Activated CD8-positive, alpha-beta T cell treated with anti-CD3 and anti-CD28 coated beads, Interleukin-2, amount 10 ng/mL, durations not matched to agents 7 days and 5 days (primary cell): ENCODE results near the gene CCDC88C. TPM values are rescaled to one million over a fixed set of nuclear protein-coding genes. Genes with fewer than 3 reads are reported as not detected.
A peak's percentile ranks its signal among the peaks of the same experiment; 100 is the strongest.

Source experiments
- ATAC-seq: fragments of 150-1000 bp; cut with Tn5 transposase; one replicate; pipeline ENCODE4 v1.10.0; 2021; ENCODE audit warnings: moderate library complexity
- CTCF ChIA-PET: fragments of 350-600 bp; sonication (Branson Sonifier 250); formaldehyde crosslinking; loops from one replicate; lab custom pipeline; 2021; ENCODE audit warnings: antibody characterized with exemption; lab: Charles Lee
- POLR2A ChIA-PET: fragments of 350-600 bp; sonication (Branson Sonifier 250); formaldehyde crosslinking; loops from one replicate; lab custom pipeline; 2021; ENCODE audit warnings: antibody characterized with exemption; lab: Charles Lee
- DNase-seq: peaks from one replicate; pipeline ENCODE4 v3.0.0-alpha.2; 2020
- H3K27ac Mint-ChIP-seq: one replicate; pipeline ENCODE4 v1.8.0; 2021; ENCODE audit warnings: mild to moderate bottlenecking, mixed read lengths
- H3K27me3 Mint-ChIP-seq: one replicate; pipeline ENCODE4 v1.8.0; 2021; ENCODE audit warnings: low read depth, mixed read lengths
- H3K36me3 Mint-ChIP-seq: one replicate; pipeline ENCODE4 v1.8.0; 2021; ENCODE audit warnings: low read depth, mixed read lengths
- H3K4me1 Mint-ChIP-seq: one replicate; pipeline ENCODE4 v1.8.0; 2021; ENCODE audit warnings: low read depth, mixed read lengths
- H3K4me3 Mint-ChIP-seq: one replicate; pipeline ENCODE4 v1.8.0; 2021; ENCODE audit warnings: mild to moderate bottlenecking, mixed read lengths
- H3K9me3 Mint-ChIP-seq: one replicate; pipeline ENCODE4 v1.8.0; 2022; ENCODE audit warnings: mixed read lengths; ENCODE audit not compliant: insufficient read depth
- total RNA-seq, 2 experiments: library from RNA; stranded (reverse); gene quantifications; one replicate each; pipeline ENCODE4 v1.2.3, GENCODE V29; 2021

The CCDC88C gene
- total RNA-seq, 2 experiments from 2014 or later: 147 to 153 TPM

- peaks cover 64% of the 10 kb centered on the region for H3K36me3 Mint-ChIP-seq
- POLR2A ChIA-PET: interaction anchor here (0.8 to 2.3 kb wide), 6 partner anchors 10 to 37 kb away, joined by 3 to 8 read pairs (median 3); partner anchors contain the start of gene CCDC88C
- peak overlapping the region; percentile 78 for H3K27ac Mint-ChIP-seq
- ATAC-seq (no peak), DNase-seq (no peak)
- CTCF ChIA-PET: interaction anchor here (0.8 to 2.5 kb wide), 11 partner anchors 10 to 65 kb away, joined by 3 to 10 read pairs (median 6); no protein-coding TSS in a partner anchor
- peak overlapping the region; percentile 35 for H3K4me3 Mint-ChIP-seq
- no peaks in the 10 kb centered on the region for H3K9me3 Mint-ChIP-seq
- H3K27me3 Mint-ChIP-seq: no peaks in the 10 kb centered on the region
- peaks cover 84% of the 10 kb centered on the region for H3K4me1 Mint-ChIP-seq
These were observed 29.7 kb downstream of the CCDC88C start for GRCh38 chr14:91387951-91388381.

GRCh38 chr14:91387169-91387835 is 30.3 kb downstream of the CCDC88C start:
- H3K27me3 Mint-ChIP-seq: no peaks in the 10 kb centered on the region
- ChIA-PET POLR2A (interaction anchor here (1.1 to 2.3 kb wide), 4 partner anchors 11 to 37 kb away, joined by 3 to 8 read pairs (median 4); no protein-coding TSS in a partner anchor), CTCF (interaction anchor here (1.5 to 2.5 kb wide), 5 partner anchors 12 to 37 kb away, joined by 5 to 10 read pairs (median 9); no protein-coding TSS in a partner anchor)
- peaks cover 84% of the 10 kb centered on the region for H3K4me1 Mint-ChIP-seq
- no peaks in the 10 kb centered on the region for H3K9me3 Mint-ChIP-seq
- H3K4me3 Mint-ChIP-seq: no peak overlapping the region
- peak overlapping the region; percentile 25 for H3K27ac Mint-ChIP-seq
- peaks cover 71% of the 10 kb centered on the region for H3K36me3 Mint-ChIP-seq
- no peak for DNase-seq
- peak; percentile 35 for ATAC-seq

GRCh38 chr14:91385697-91386096 is 31.9 kb downstream of the CCDC88C start:
- no peak for ATAC-seq
- no peak overlapping the region for H3K4me3 Mint-ChIP-seq
- CTCF ChIA-PET: interaction anchor here (1.1 to 1.5 kb wide), 3 partner anchors 11 to 30 kb away, joined by 3 to 5 read pairs (median 5); no protein-coding TSS in a partner anchor
- H3K27me3 Mint-ChIP-seq: no peaks in the 10 kb centered on the region
- no peaks in the 10 kb centered on the region for H3K9me3 Mint-ChIP-seq
- POLR2A ChIA-PET: no interaction called here
- H3K27ac Mint-ChIP-seq: no peak overlapping the region
- no peak for DNase-seq
- H3K36me3 Mint-ChIP-seq: peaks cover 70% of the 10 kb centered on the region
- H3K4me1 Mint-ChIP-seq: peaks cover 84% of the 10 kb centered on the region

- ChIA-PET CTCF (interaction anchor here (1.1 to 1.5 kb wide), 2 partner anchors 11 to 13 kb away, joined by 3 to 5 read pairs; no protein-coding TSS in a partner anchor), POLR2A (no interaction called here)
- peaks cover 68% of the 10 kb centered on the region for H3K36me3 Mint-ChIP-seq
- no peak overlapping the region for H3K4me3 Mint-ChIP-seq
- no peaks in the 10 kb centered on the region for H3K9me3 Mint-ChIP-seq
- H3K27me3 Mint-ChIP-seq: no peaks in the 10 kb centered on the region
- DNase-seq (no peak), ATAC-seq (no peak)
- peaks cover 84% of the 10 kb centered on the region for H3K4me1 Mint-ChIP-seq
- H3K27ac Mint-ChIP-seq: no peak overlapping the region
These were observed 32.4 kb downstream of the CCDC88C start for GRCh38 chr14:91385224-91385623.

- Mint-ChIP-seq H3K4me1 (peaks cover 89% of the 10 kb centered on the region), H3K27ac (no peak overlapping the region), H3K4me3 (no peak overlapping the region), H3K27me3 (no peaks in the 10 kb centered on the region), H3K36me3 (peaks cover 73% of the 10 kb centered on the region), H3K9me3 (no peaks in the 10 kb centered on the region)
- ATAC-seq: no peak
- CTCF ChIA-PET: no interaction called here
- DNase-seq: no peak
- POLR2A ChIA-PET: no interaction called here
These were observed 34.2 kb downstream of the CCDC88C start for GRCh38 chr14:91383439-91383838.

- POLR2A ChIA-PET: interaction anchor here (0.6 kb wide), 1 partner anchor 16 kb away, joined by 3 read pairs; no protein-coding TSS in a partner anchor
- no peaks in the 10 kb centered on the region for H3K27me3 Mint-ChIP-seq
- H3K27ac Mint-ChIP-seq: peak overlapping the region; percentile 17
- CTCF ChIA-PET: interaction anchor here (0.8 kb wide), 1 partner anchor 24 kb away, joined by 3 read pairs; no protein-coding TSS in a partner anchor
- DNase-seq (no peak), ATAC-seq (no peak)
- peaks cover 89% of the 10 kb centered on the region for H3K4me1 Mint-ChIP-seq
- H3K36me3 Mint-ChIP-seq: peaks cover 74% of the 10 kb centered on the region
- no peaks in the 10 kb centered on the region for H3K9me3 Mint-ChIP-seq
- H3K4me3 Mint-ChIP-seq: no peak overlapping the region
These were observed 35.6 kb downstream of the CCDC88C start for GRCh38 chr14:91381801-91382670.

GRCh38 chr14:91380610-91381371 is 36.8 kb downstream of the CCDC88C start:
- Mint-ChIP-seq H3K27ac (peak overlapping the region; percentile 67), H3K4me1 (peaks cover 93% of the 10 kb centered on the region), H3K9me3 (no peaks in the 10 kb centered on the region), H3K36me3 (peaks cover 72% of the 10 kb centered on the region), H3K4me3 (no peak overlapping the region), H3K27me3 (no peaks in the 10 kb centered on the region)
- DNase-seq (no peak), ATAC-seq (no peak)
- POLR2A ChIA-PET: interaction anchor here (1.5 kb wide), 1 partner anchor 35 kb away, joined by 3 read pairs; no protein-coding TSS in a partner anchor
- CTCF ChIA-PET: no interaction called here

- peaks cover 96% of the 10 kb centered on the region for H3K4me1 Mint-ChIP-seq
These were observed 37.5 kb downstream of the CCDC88C start for GRCh38 chr14:91380123-91380522.

GRCh38 chr14:91379579-91379932 is 38.1 kb downstream of the CCDC88C start:
- Mint-ChIP-seq H3K4me1 (peaks cover 96% of the 10 kb centered on the region), H3K27me3 (no peaks in the 10 kb centered on the region), H3K4me3 (no peak overlapping the region), H3K36me3 (peaks cover 70% of the 10 kb centered on the region), H3K27ac (peak overlapping the region; percentile 56), H3K9me3 (no peaks in the 10 kb centered on the region)
- ChIA-PET POLR2A (interaction anchor here (1.5 to 2.2 kb wide), 3 partner anchors 19 to 36 kb away, joined by 3 to 5 read pairs (median 5); no protein-coding TSS in a partner anchor), CTCF (interaction anchor here (1.0 to 3.1 kb wide), 3 partner anchors 18 to 36 kb away, joined by 3 to 15 read pairs (median 4); no protein-coding TSS in a partner anchor)
- DNase-seq (no peak), ATAC-seq (no peak)

More at GRCh38 chr14:91380123-91380522, 37.5 kb downstream of the CCDC88C start:
- H3K4me3 Mint-ChIP-seq: no peak overlapping the region
- ATAC-seq (no peak), DNase-seq (no peak)
- no peaks in the 10 kb centered on the region for H3K9me3 Mint-ChIP-seq
- peaks cover 71% of the 10 kb centered on the region for H3K36me3 Mint-ChIP-seq
- ChIA-PET POLR2A (interaction anchor here (1.5 kb wide), 2 partner anchors 18 to 36 kb away, joined by 3 to 5 read pairs; no protein-coding TSS in a partner anchor), CTCF (no interaction called here)
- no peaks in the 10 kb centered on the region for H3K27me3 Mint-ChIP-seq
- H3K27ac Mint-ChIP-seq: peak overlapping the region; percentile 67

- Mint-ChIP-seq H3K4me3 (no peak overlapping the region), H3K27me3 (no peaks in the 10 kb centered on the region), H3K9me3 (no peaks in the 10 kb centered on the region), H3K27ac (peak overlapping the region; percentile 56), H3K36me3 (peaks cover 72% of the 10 kb centered on the region), H3K4me1 (peaks cover 97% of the 10 kb centered on the region)
- ChIA-PET CTCF (interaction anchor here (0.8 to 15.3 kb wide), 7 partner anchors 9 to 55 kb away, joined by 3 to 190 read pairs (median 4); no protein-coding TSS in a partner anchor), POLR2A (interaction anchor here (0.5 to 2.2 kb wide), 4 partner anchors 19 to 316 kb away, joined by 4 to 5 read pairs (median 5); no protein-coding TSS in a partner anchor)
- ATAC-seq (no peak), DNase-seq (no peak)
These were observed 38.6 kb downstream of the CCDC88C start for GRCh38 chr14:91378930-91379578.
